ENCODE results near the gene VAV2. TPM values are rescaled to one million over a fixed set of nuclear protein-coding genes. Genes with fewer than 3 reads are reported as not detected.

The VAV2 gene
- total and polyA plus RNA-seq, 2 of the 4 experiments (the other 2 are of a cell fraction) = 10.8 to 13.4 TPM

DNA sequence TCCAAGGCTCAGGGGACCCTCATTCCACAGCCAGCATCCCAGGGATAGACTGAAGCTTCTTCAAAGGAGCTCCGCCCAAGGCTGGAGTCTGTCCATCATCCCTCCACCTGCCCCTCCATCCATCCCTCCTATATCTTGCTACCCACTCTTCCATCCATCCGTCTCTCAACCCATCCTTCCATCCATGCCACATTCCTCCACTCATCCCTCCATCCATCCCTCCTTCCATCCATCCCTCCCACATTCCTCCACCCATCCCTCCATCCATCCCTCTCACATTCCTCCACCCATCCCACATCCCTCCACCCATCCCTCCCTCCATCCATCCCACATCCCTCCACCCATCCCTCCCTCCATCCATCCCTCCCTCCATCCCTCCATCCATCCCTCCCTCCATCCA, 5.5 kb upstream of the VAV2 start (continued):
- TF ChIP-seq RCOR1 (IDR thresholded peaks at IDR 0.05; ENCODE audit: insufficient replicate concordance, low read length) (no peak), RFX5 (IDR thresholded peaks at IDR 0.05; ENCODE audit: low read depth, low read length) (no peak), CHD1 (IDR thresholded peaks at IDR 0.05; ENCODE audit: low read depth, low read length) (no peak)

DNA sequence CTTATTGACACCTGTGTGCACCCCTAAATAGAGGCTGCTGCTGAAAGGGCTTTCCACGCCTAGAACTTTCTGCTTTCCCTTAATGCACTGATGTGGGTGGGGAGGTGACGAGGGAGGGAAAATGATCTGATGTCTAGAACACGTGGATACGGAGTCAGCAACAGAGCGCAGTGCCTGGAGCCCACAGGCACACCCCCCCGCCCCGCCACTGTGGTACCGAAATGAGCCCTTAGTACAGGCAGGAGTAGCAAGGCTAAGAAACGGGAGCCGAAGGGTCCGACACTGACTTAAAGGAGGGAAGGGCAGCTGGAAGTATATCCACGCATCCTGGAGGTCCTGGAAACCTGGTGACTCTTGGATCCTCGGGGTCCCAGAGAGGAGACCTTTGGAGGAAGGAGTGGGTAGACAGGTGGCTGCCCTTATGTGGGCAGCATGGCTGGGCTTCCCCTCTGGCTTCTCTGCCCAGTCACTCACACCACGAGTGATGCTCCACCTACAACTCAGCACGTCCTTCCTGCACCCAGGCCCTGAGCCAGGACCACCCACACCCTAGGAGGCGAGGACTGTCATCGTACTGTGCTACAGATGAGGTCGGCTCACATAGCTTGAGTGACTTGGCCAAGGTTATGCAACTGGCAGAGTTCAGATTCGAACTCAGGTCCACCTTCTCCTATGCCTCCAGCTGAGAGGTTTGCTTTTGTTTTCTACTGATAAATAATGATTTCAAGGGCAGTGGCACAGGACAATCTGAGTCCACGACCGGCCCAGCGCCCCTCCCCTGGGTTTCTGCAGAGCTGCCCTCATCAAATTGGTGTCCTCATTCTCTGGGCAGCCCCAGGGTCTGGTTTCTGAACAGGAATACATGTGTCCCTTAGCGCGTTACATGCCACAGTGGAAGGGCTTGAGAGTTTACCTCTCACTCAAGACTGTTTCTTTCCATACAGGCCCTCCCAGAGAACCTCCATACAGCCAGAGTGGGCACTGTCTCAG, 4.7 kb upstream of the VAV2 start:
- no peak overlapping the region for H2BK20ac ChIP-seq (ENCODE audit: low read depth, low read length)
- H4K8ac ChIP-seq (ENCODE audit: low read depth in 2 of 2, low read length in 2 of 2) = no peak overlapping the region
- H2AFZ ChIP-seq (replicated peaks; ENCODE audit: low read length, poor library complexity) = no peak overlapping the region
- dilution Hi-C loops (cut with HindIII; ENCODE audit: low sequenced_read_pairs, unreplicated experiment) = no loop called here
- H4K20me1 ChIP-seq (ENCODE audit: insufficient read depth, low read length) = peaks cover 11% of the 10 kb centered on the region
- H3K27ac ChIP-seq (ENCODE audit: insufficient read depth, low read length) = no peak overlapping the region
- no peak overlapping the region for H3K4me3 ChIP-seq (ENCODE audit: insufficient read depth, low read depth, low read length)
- no peak overlapping the region for H3K4me2 ChIP-seq (ENCODE audit: low read depth, low read length)
- no peak overlapping the region for H3K18ac ChIP-seq (ENCODE audit: low read depth, low read length)
- H3K14ac ChIP-seq (replicated peaks; ENCODE audit: low read depth, low read length) = no peak overlapping the region
- no peak overlapping the region for H2BK120ac ChIP-seq (ENCODE audit: low read depth, low read length)
- no peak overlapping the region for H3K56ac ChIP-seq (ENCODE audit: extremely low read depth, insufficient read depth, low read length)
- WGBS, 2 experiments (ENCODE audit: extremely low coverage in 2 of 2, insufficient read length in 1 of 2) = 70% methylated on average over 7 of the region's 24 CpGs; no CpG with 5 or more reads in 1 of the 2 experiments
- H3K27me3 ChIP-seq (ENCODE audit: control insufficient read depth, insufficient read depth, low read length) = peaks cover 6% of the 10 kb centered on the region; the same call in 1 of the 2 replicates
- H2BK5ac ChIP-seq (ENCODE audit: low read depth, low read length, poor library complexity, severe bottlenecking) = no peak overlapping the region
- H2BK15ac ChIP-seq (ENCODE audit: low read depth, low read length) = no peak overlapping the region
- ChIA-PET CTCF (interaction anchor here (0.6 to 4.0 kb wide), 2 partner anchors 165 to 215 kb away, joined by 4 to 24 read pairs; no protein-coding TSS in a partner anchor), POLR2A (ENCODE audit: unreplicated experiment) (no interaction called here)
- H3K23ac ChIP-seq (ENCODE audit: low read depth, low read length) = no peak overlapping the region
- H3K9me3 ChIP-seq (ENCODE audit: control insufficient read depth, insufficient read depth, low read length) = no peaks in the 10 kb centered on the region
- no peak overlapping the region for H4K5ac ChIP-seq (ENCODE audit: low read depth, low read length)
- peaks cover 8% of the 10 kb centered on the region; the same call in 1 of the 2 replicates for H3K4me1 ChIP-seq (ENCODE audit: control insufficient read depth, insufficient read depth, low read length)
- TF ChIP-seq NFE2L2 (IDR thresholded peaks at IDR 0.05; ENCODE audit: low read depth, low read length) (no peak), CEBPB (IDR thresholded peaks at IDR 0.05; ENCODE audit: low read depth, low read length) (peak; percentile 27; the same call in 1 of the 2 replicates), ELK1 (IDR thresholded peaks at IDR 0.05; ENCODE audit: borderline replicate concordance, low read depth, low read length) (no peak), BHLHE40 (IDR thresholded peaks at IDR 0.05; ENCODE audit: low read depth, low read length) (no peak), RFX5 (IDR thresholded peaks at IDR 0.05; ENCODE audit: low read depth, low read length) (no peak)
- TF ChIP-seq, protein P1, sequence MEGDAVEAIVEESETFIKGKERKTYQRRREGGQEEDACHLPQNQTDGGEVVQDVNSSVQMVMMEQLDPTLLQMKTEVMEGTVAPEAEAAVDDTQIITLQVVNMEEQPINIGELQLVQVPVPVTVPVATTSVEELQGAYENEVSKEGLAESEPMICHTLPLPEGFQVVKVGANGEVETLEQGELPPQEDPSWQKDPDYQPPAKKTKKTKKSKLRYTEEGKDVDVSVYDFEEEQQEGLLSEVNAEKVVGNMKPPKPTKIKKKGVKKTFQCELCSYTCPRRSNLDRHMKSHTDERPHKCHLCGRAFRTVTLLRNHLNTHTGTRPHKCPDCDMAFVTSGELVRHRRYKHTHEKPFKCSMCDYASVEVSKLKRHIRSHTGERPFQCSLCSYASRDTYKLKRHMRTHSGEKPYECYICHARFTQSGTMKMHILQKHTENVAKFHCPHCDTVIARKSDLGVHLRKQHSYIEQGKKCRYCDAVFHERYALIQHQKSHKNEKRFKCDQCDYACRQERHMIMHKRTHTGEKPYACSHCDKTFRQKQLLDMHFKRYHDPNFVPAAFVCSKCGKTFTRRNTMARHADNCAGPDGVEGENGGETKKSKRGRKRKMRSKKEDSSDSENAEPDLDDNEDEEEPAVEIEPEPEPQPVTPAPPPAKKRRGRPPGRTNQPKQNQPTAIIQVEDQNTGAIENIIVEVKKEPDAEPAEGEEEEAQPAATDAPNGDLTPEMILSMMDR (conservative IDR thresholded peaks at IDR 0.05; ENCODE audit: low read depth, low read length) = no peak
- H2AK5ac ChIP-seq (ENCODE audit: low read depth, low read length) = no peak overlapping the region; the same call in 1 of the 2 replicates
- no peak for ATAC-seq (ENCODE audit: low read depth)
- H3K36me3 ChIP-seq (ENCODE audit: control insufficient read depth, insufficient read depth, low read length) = no peaks in the 10 kb centered on the region
- in situ Hi-C loops (cut with MboI; ENCODE audit: low sequenced_read_pairs) = loop anchor here (10.0 kb wide), 1 partner anchor 462 kb away; the partner anchor contains the start of gene ADAMTSL2
- no peak overlapping the region for H3K4ac ChIP-seq (ENCODE audit: low read depth, low read length)
- BruUV-seq (replicated peaks) = no TSS peak
- DNase-seq = no peak
- H2AK9ac ChIP-seq (replicated peaks; ENCODE audit: low read depth, low read length, poor library complexity) = no peak overlapping the region
- intact Hi-C loops (cut with micrococcal nuclease) = no loop called here
- H4K91ac ChIP-seq (ENCODE audit: insufficient read depth, low read depth, low read length) = no peak overlapping the region
- peaks cover 0 to 16% of the 10 kb centered on the region in 2 experiments; a peak in 1 of 4 replicates for H3K79me1 ChIP-seq (ENCODE audit: low read depth in 1 of 2, low read length in 2 of 2)
- H3K9ac ChIP-seq (ENCODE audit: low read depth, low read length) = no peak overlapping the region
- H3K9me1 ChIP-seq (ENCODE audit: insufficient read depth, low read length) = 0 out of 2 replicates have a peak, but pooled peaks cover 3% of the 10 kb centered on the region
